Stimulated activated CD4-positive, alpha-beta T cell treated with anti-CD3 and anti-CD28 coated beads, Interleukin-15, amount 100 ng/mL, for 24 hours (primary cell): Measurements from ENCODE around the gene LCOR.

Experiments
- DNase-seq: peaks from one replicate; pipeline ENCODE4 v3.0.0-alpha.2; 2020

LCOR gene

GRCh38 chr10:96988426-96988825 is 156.3 kb downstream of the LCOR start:
- DNase-seq = no peak

DNA sequence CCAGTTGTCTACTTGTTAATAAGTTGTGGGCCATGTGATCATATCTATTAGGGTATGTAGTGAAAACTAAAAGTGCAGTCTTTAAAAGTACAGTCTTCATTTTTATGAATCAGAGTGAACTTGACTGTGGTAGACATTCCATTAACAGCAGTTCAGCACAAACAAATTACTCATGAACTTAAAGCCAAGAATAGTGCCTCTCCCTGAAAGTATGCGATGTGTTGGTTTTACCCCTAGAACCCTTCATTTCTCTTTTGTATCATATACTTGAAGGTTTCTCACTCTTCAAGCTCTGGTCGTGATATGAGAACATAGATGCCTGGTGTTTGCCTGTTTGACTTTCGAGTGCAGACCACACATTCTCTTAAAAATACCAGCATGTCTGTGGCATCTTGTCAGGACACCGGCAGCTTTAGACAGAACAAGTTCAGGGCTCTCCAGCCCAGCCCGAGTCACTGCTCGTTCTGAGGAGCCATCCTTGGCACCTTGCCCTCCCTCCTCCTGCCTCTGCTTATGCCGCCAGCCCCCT is 159.3 kb downstream of the LCOR start:
- DNase-seq = no peak

- no peak for DNase-seq
These were observed 160.6 kb downstream of the LCOR start for GRCh38 chr10:96992721-96993120.

DNA sequence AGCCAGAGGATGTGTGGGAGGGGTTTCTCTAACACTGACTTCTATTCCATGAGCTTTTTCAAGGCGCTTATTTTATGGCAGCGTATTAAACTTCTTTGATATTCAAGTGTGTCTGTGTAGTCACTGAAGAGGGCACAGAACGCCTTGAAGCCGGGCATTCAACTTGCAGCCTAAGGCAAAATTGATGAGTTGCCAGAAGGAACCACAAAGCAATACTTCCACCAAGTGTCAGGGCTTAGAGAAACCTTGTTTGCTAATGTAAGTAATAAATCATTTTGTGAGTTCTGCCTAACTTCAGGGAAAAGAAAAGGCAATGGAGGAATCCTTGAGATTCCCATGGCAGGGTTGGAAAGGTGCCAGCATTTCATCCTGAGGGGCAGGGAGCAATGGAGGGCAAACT is 163.8 kb downstream of the LCOR start:
- DNase-seq = no peak

GRCh38 chr10:96996275-96996965 is 164.3 kb downstream of the LCOR start:
- no peak for DNase-seq

DNA sequence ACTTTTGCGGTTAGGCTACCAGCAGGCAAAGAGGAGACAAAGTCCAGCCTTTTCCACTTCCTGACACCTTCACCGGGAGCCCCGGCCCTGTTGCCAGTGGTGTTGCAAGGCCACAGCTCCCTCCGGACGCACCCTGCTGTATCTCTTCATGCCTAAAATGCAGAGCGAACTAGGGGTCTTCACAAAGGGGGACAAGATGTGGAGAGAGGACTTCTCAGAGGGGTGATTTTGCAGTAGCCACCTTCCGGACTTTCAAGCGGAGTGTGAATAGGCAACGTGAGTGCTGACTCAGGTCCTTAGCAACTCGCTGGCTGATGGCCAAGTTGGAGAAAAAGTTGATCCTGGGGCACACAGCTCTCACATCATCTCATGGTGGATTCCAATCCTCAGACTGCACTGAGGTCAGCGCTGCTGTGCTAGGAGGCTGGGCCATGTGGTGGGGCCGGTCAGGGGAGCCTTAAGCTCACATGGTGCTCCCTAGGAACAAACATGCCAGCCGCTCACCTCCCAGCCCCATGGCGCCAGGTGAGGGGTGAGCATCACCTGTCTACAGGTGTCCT is 166.3 kb downstream of the LCOR start:
- DNase-seq = no peak

DNA sequence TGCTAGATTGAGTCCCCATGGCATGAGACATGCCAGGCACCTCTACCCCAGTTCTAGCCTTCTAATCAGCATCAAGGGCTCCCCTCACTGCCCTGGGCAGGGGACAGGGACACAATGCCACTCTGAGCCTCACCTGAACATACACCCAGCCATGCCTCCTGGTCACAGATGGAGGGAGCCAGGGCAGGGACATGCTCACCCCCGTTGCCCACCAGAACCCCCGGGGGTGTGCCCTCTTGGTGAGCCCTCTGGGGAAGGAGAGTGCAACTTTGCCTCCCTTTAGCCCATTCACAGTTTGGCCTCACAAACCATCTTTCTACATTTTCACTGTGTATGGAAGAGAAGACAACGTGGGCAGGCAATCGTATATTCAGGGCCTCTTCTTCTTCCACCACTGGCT is 167.2 kb downstream of the LCOR start:
- no peak for DNase-seq

GRCh38 chr10:96999987-97000386 is 167.9 kb downstream of the LCOR start:
- no peak for DNase-seq

- DNase-seq = no peak
These were observed 168.5 kb downstream of the LCOR start for GRCh38 chr10:97000487-97001182.

GRCh38 chr10:97001183-97001991 is 169.3 kb downstream of the LCOR start:
- DNase-seq = no peak

- no peak for DNase-seq
These were observed 170.6 kb downstream of the LCOR start for GRCh38 chr10:97002670-97003069.

GRCh38 chr10:97003151-97003803 is 171.2 kb downstream of the LCOR start:
- no peak for DNase-seq

DNA sequence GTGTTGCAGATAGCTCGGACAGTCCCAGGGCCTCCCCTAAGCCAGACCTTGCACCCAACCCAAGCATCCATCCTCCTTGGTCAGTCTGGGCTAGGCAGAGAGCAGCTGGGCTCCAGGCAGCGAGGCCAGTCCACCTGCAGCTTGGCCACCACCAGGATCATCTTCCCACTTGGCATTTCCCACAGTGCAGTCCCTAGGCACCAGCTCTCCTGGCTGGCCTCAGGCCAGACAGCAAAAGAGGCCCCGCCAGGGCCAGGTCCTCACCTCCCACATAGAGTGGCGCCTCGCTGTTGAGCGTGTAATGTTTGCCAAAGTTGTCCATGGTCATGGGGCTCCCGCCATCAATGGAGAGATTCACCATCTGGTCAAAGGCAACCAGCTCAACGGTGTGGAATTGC is 171.7 kb downstream of the LCOR start:
- no peak for DNase-seq

DNA sequence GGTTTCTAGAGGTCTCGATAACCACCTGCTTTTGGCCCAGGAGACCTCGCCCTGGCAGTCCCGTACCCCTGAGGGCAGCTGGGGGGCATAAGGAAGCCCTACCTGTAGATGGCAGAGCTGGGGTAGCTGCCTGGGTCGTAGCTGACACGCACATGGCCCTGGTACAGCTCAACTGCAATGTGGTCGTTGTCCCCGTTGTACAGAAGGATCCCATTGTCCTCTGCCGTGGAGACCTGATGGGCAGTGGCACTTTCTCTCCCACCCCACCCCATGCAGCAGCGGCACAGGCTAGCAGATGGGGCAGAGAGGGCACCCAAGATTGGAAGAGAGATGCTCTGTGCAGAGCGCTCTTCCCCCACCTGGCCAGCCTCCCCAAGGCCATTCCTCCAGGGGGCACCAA is 172.5 kb downstream of the LCOR start:
- DNase-seq = no peak

- DNase-seq = no peak
These were observed 173.3 kb downstream of the LCOR start for GRCh38 chr10:97005349-97005748.

DNA sequence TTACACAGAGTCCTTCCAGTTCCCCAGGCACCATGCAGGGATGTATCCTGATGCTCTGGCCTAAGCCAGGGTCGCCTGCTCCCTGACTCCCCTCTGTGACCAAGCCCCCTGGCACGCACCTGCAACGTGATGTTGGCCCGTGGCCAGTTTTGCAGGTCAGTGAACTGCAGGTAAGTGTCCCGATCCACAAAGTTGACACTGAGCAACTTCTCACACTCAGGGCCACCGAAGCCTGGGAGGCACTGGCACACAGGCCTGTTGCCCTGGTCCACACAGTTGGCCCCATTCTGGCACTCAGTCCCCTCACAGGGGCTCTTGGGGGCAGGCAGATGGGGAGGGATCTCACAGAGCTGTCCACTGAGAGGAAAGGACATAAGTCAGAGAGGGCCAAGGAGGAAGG is 174.3 kb downstream of the LCOR start:
- no peak for DNase-seq

DNA sequence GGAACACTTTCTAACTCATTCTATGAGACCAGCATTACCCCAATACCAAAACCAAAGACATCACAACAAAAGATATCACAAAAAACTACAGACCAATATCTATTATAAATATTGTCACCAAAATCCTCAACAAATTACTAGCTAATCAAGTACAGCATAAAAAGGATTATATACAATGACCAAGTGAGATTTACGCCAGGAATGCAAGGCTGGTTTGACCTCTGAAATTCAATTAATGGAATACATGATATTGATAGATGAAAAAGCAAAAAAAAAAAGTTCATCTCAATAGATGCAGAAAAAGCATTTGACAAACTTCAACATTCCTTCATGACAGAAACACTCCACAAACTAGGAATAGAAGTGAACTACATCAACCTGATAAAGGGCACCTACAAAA is 175.3 kb downstream of the LCOR start:
- no peak for DNase-seq

- DNase-seq = no peak
These were observed 178.7 kb downstream of the LCOR start for GRCh38 chr10:97010695-97011206.

DNA sequence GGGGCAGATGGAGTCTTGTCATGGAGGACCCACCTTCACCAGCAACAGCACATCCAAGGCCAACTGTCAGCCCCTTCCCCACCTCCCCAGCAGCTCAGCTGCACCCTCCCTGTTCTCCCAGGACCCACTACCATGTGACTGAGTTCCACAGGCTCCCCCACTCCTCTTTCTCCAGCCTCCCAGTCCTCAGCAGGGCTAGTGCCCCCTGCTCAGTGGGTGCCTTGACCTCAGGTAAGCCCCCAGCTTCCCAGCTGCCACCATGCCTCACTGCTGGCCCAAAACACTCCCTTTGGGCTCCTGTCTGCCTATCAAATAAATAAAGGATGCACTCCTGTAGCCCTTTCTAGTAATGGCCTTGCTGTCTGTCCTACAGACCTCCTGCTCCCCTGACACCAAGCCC is 179.3 kb downstream of the LCOR start:
- DNase-seq = no peak

DNA sequence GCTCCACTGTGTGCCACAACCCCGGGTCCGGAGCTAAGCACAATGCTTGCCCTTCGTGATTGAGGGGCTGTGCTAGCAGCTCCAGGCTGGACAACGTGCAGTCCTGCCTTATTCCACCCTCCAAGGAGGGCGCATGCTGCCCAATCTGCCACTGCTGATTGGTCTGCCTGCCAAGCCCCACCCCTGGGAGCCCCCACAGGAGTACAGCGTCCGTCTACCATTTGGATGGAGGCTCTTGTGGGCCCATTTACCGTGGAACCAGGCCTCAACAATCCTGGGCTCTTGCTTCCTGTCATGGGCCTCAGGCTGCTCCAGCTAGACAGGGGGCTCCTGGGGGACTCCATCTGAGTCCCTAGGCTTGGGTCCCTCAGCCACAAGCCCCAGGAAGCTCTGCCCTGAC is 180.4 kb downstream of the LCOR start:
- no peak for DNase-seq

GRCh38 chr10:97013568-97013967 is 181.5 kb downstream of the LCOR start:
- DNase-seq = no peak

GRCh38 chr10:97013983-97014382 is 181.9 kb downstream of the LCOR start:
- no peak for DNase-seq

DNA sequence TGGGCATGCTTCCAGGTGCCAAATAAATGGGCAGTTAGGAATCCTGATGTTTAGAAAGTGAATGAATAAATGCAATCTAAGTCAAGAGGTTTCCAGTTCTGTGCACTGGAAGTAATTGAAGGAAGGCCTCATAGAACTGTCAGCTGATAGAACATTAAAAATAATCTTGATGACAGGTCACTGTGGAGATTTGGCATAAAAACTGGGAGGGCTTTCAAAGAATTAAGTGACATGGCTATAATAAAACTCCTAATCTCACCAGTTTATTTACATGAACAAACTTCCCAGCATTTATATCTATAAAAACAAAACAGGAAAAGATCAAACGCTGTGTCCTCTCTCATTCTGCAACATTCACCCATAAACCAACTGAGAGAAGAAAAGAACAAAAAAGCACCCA is 183.1 kb downstream of the LCOR start:
- DNase-seq = no peak
